HG03520 (cell line): Measurements from ENCODE around the gene CRELD1.
A peak's percentile ranks its signal among the peaks of the same experiment; 100 is the strongest.

Experiments
- ATAC-seq: cut with Tn5 transposase; IDR thresholded peaks from one replicate; pipeline ENCODE4 v1.9.1; 2021; ENCODE audit warnings: mild to moderate bottlenecking, moderate library complexity; ENCODE audit not compliant: unreplicated experiment

CRELD1 gene

DNA sequence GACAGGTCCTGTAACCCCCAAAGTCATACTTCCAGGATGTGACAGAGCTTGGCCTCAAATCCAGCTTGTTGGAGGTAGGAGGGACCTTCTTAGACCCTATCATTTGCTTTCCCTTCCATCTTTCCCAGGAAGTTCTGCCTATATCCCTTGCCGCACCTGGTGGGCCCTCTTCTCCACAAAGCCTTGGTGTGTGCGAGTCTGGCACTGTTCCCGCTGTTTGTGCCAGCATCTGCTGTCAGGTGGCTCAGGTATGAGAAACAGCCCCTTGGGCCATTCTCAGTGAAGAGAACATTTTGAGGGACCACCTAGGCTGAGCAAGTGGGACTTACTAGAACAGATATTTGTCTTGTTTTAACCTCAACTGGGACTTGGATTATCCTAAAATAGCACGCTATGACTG, 29.7 kb upstream of the CRELD1 start:
- no peak for ATAC-seq

DNA sequence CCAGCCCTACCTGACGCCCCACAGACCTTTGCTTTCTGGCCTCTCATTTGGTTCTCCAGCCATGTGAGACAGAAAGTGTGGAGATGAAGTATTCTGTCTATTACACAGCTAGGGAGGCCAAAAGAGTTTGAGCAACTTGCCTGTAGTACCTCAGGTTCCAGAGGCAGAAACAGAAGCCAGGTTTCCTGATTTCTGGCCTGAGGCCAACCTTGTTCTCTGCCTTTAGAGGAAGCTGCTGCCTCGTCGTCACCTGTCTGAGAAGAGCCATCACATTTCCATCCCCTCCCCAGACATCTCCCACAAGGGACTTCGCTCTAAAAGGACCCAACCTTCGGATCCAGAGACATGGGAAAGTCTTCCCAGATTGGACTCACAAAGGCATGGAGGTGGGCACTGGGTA, 27.2 kb upstream of the CRELD1 start:
- no peak for ATAC-seq

DNA sequence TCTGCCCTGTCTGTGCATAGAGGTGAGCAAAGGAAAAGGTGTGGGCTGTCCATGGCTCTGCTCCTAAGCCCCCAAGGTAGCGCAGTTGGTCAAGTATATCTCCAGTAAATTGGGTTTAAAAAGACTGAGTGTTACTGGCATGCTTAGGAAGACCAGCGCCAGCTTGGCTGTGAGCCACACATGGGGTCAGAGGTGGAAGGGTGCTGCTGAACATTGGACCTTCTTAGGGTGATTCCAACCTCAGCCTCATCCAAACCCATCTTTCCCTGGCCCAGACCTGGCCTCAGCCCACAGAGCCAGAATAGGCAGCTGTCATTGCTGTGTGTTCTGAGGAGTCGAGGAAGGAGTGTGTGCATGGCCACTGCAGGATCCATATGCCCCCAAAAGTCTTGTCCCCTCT, 25.3 kb upstream of the CRELD1 start:
- ATAC-seq: no peak

DNA sequence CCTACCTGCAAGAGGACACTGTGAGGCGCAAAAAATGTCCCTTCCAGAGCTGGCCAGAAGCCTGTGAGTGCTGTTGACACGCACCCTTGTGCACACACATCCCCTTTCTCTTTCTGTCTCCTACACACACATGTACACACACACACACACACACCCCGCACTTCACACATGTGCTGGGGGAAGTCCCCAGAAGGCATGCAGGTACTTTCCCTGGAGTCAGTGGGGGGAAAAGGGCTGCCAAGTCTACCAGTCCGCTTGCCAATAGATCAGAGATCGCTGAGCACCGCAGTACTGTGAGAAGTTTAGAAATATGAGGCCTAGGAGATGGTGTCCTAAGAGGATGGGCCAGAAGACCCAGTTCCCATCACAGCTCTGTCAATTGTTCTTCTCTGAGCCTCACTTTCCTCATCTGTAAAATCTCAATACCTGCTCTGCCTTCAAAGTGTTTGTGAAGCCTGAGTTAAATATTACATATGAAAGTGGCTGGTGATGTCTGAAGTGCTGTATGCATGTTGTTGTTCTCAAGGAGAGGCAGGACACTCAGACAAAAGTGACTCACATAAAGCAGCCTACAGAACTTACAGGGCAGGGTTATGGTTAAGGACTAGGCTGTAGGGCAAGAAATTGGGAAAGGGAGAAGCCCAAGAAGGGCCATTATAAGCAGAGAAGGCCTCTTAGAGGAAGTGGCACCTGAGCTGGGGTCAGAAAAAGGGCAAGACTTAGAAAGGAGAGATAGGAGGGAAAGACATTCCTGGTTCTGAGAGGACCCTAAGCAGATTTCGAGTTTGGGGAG, 24.2 kb upstream of the CRELD1 start:
- no peak for ATAC-seq

DNA sequence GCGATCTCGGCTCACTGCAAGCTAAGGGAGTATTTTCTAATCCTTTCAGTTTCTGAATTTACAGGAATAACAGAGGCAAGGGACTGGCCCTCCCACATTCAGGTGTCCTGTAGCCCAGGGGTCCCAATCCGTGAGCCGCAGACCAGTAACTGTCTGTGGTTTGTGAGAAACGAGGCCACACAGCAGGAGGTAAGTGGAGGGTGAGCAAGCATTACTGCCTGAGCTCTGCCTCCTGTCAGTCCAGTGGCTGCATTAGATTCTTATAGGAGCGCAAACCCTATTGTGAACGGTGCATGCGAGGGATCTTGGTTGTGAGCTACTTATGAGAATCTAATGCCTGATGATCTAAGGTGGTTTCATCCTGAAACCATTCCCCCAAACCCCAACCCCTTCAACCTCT, 21.8 kb upstream of the CRELD1 start:
- no peak for ATAC-seq

DNA sequence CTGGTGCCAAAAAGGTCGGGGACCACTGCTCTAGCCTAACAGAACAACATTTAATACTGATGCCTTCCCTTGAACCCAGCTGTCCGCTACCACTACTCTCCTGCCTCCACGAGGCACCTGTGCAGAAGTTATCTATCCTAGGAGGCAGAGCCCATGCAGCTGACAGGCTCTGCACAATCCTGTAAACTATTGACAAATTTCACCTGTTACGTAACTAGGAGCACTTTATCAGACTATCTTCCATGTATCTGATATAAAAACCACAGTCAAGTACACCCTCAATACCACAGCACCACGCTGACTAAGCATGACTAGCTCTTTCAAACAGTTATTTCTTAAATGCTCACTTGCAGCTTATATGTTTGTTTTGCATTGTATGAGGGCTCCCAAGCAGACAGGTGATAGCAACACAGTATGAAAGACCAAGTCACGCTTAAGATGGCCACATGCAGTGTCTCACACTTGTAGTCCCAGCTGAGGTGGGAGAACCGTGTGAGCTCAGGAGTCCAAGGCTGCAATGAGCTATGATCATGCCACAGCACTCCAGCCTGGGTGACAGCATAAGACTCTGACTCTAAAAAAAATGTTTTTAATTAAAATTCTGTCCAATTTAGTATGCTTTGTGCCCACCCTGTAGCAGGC, 21.2 kb upstream of the CRELD1 start:
- ATAC-seq: no peak

DNA sequence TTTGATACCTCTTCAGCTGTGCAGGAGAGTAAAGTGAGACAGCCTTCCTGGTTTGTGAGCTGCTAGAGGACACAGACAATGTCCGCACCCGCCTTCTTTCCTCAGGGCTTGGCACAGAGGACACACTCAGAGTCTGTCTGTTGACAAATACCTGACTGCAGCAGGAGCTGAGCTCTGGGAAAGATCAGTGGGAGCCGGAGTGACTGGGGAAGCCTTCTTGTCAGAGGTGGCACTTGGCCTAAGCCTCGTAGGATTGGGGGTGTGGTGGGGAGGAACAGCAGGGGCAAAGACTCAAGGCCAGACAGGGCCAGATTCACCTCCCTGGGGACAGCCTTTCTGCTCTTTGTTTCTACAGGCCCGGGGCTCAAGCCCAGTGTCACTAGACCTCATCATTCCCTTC, 20.0 kb upstream of the CRELD1 start:
- no peak for ATAC-seq

DNA sequence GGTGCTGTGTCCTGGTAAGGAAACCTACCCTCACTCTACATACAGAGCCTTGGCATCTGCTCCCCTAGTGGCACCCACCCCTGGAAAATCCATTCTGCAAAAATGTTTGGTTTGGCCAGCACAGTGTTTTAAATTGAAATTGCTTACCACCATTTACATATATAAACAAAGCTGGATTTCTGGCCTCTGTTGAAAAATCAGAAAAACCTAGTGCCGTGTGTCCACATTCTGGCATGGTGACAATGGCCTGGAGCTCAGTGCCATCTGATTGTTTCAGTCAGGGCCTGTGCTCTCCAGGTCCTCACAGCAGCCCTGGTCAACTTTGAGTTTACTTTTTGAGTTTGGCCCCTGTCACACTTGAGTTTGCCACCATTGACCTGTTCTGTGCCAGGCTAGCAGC, 19.6 kb upstream of the CRELD1 start:
- no peak for ATAC-seq

DNA sequence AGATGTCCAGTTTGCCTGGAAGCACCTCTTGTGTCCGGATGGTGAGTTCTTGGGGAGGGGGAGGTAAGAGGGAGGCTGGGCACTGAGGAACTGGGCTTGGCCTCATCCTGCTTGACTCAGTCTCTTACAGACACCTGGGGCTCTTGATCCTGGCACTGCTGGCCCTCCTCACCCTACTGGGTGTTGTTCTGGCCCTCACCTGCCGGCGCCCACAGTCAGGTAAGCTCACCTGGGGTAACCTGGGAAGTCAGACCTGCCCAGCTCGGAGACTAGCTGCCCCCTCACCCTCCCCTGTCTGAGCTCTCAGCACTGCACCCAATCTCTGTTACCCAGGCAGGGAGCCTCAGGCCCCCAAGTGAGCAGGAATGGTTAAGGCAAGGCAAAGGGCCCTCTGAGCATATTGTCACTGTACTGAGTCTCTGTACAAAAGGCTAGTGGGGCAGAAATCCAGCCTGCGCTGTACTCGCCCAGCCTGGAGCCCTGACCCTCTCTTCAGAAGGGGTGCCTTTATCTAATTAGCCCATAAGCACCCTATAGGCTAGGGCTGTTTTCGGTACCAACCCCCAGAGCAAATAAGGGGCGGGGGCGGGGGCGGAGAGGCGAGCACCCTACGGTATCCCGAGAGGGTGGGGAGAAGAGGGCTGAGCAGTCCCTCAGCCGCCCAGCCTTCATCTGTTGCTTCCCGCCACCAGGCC, 18.9 kb upstream of the CRELD1 start:
- no peak for ATAC-seq

DNA sequence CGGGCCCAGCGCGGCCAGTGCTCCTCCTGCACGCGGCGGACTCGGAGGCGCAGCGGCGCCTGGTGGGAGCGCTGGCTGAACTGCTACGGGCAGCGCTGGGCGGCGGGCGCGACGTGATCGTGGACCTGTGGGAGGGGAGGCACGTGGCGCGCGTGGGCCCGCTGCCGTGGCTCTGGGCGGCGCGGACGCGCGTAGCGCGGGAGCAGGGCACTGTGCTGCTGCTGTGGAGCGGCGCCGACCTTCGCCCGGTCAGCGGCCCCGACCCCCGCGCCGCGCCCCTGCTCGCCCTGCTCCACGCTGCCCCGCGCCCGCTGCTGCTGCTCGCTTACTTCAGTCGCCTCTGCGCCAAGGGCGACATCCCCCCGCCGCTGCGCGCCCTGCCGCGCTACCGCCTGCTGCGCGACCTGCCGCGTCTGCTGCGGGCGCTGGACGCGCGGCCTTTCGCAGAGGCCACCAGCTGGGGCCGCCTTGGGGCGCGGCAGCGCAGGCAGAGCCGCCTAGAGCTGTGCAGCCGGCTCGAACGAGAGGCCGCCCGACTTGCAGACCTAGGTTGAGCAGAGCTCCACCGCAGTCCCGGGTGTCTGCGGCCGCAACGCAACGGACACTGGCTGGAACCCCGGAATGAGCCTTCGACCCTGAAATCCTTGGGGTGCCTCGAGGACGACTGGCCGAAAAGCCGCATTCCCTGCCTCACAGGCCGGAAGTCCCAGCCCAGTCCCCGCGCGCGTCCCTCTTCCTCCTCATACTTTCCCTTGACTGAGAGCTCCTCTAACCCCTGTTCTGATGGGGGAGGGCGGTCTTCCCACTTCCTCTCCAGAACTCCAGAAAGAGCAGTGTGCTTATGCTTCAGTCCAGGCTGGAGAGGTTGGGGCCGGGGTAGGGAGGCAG, 18.1 kb upstream of the CRELD1 start:
- no peak for ATAC-seq

DNA sequence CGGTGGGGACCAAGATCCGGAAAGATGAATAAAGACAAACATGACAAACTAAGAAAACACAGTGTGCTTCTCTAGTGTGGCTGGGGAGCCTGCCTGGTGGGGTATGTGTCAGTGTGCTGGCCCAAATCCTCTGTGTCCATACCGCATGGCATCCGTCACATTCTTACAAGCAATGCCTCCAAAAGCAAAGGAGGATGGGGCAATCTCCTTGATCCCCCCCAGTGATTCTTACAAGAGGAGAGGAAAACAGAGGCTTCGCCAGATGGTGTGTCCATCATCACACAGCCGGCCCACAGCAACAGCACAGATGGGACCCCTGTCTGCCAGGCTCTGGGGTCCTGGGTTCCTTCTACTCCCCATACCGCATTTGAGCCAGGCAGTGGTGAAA, 17.3 kb upstream of the CRELD1 start:
- ATAC-seq: no peak

DNA sequence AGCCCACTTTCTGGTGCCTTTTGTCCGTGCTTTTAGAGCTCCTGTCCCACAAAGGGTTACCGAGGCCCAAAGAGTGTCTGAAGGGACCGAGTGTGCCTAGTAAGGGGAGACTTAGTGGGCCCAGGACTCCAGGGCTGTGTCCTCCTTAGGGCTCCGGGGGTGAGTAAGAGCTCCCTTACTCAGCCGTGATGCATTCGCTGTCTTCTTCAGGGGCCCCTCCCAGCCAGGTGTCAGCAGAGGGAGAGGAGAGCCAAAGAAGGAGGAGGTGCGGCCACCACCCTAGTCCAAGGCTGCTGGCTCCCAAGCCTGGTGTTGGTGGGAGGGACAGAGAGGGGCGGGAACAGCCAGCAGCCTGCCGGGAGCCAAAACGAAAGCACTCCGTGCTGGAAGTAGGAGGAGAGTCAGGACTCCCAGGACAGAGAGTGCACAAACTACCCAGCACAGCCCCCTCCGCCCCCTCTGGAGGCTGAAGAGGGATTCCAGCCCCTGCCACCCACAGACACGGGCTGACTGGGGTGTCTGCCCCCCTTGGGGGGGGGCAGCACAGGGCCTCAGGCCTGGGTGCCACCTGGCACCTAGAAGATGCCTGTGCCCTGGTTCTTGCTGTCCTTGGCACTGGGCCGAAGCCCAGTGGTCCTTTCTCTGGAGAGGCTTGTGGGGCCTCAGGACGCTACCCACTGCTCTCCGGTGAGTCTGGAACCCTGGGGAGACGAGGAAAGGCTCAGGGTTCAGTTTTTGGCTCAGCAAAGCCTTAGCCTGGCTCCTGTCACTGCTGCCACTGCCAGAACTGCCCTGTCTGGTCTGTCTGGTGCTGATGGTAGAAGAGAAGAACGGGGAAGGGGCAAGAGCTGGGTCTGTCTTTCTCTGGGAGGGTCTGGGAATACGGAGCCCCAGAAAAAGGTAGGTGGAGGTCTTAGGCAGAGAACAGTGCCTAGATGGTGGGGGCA, 16.6 kb upstream of the CRELD1 start, which contains the start of gene IL17RC:
IL17RC (plus strand) TSS at position 365 of the 947 bp plus-strand sequence; CDS start at position 583, 218 bp downstream.
- ATAC-seq: no peak

DNA sequence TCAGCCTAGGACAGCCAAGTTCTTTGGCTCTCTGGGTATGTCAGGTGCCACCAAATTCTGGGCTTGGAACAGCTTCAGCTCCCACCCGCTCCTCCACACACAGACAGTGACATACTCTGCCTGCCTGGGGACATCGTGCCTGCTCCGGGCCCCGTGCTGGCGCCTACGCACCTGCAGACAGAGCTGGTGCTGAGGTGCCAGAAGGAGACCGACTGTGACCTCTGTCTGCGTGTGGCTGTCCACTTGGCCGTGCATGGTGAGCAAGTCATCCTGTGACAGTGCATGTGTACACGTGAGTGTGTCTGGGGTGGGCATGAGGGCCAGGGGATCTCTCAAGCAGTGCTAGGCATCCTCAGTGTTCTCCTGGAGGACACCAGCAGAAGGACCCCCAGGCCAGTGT, 15.8 kb upstream of the CRELD1 start:
- ATAC-seq: no peak

DNA sequence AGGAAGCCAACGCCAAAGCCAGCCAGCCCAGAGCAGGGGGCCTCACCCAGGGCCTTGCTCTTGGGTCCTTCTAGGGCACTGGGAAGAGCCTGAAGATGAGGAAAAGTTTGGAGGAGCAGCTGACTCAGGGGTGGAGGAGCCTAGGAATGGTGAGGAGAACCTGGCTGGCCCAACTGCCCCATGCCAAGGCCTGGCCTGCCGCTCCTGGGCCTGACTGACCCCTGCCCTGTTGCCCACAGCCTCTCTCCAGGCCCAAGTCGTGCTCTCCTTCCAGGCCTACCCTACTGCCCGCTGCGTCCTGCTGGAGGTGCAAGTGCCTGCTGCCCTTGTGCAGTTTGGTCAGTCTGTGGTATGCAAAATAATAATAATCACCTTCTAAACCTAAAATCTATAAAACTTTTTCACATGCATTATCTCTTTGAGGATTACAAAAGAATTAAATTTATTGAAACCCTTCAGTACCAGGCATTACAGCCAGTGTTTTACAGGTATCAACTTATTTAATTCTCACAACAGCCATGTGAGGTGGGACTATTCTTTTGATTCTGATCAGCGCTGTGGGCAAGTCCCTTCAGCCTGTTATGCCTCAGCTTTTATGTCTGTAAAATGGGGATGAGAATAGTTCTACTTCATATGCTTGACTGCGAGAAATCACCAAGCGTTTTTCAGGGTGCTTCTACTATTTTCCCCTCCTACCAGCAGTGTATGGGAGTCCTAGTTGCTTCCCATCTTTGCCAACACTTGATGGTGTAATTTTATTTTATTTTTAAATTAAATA, 15.2 kb upstream of the CRELD1 start:
- ATAC-seq: no peak

DNA sequence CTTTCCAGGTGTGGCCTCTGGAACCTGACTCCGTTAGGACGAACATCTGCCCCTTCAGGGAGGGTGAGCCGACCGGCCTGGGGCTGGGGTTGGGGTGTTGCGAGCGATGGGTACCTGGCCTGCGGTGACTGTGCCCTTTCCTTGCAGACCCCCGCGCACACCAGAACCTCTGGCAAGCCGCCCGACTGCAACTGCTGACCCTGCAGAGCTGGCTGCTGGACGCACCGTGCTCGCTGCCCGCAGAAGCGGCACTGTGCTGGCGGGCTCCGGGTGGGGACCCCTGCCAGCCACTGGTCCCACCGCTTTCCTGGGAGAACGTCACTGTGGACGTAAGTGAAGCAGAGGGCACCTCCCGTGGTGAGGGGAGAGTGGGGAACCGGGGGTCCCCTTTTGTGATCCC, 5.5 kb upstream of the CRELD1 start:
- ATAC-seq: no peak

DNA sequence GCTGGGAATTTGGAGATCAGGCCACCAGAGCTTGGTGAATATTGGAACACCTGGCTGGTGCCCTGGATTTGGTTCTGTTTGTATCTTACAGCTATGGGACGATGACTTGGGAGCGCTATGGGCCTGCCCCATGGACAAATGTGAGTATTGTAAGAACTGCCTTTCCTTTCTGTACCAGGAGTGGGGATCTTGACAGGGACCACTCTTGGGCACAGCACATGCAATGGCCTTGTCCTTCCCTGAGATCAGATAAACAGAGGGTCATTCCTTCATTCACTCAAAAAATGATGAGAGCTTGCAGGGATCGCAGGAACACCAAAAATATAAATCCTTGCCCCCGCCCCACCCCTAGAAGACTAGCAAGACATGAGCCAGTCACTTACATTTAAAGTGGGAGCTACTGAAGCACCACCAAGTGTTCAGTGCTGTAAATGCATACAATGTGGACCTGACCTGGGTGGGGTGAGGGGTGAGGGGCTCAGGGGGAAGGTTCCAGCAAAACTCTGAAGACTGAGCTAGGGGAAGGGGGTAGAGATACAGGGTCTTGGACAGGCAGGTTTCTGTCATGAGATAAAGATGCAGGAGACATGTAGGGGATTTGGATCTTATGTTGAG, 2.7 kb upstream of the CRELD1 start:
- no peak for ATAC-seq

DNA sequence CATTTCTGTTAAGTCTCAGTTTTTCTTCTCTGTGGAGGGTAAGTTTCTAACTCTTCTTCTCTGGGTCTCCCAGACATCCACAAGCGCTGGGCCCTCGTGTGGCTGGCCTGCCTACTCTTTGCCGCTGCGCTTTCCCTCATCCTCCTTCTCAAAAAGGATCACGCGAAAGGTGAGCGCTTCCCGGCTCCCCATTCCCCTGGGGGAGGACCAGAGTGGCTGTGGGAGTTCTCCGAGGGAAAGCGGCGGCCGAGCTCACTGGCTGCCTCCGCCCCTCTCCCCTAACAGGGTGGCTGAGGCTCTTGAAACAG, 1.1 kb upstream of the CRELD1 start:
- ATAC-seq: no peak

DNA sequence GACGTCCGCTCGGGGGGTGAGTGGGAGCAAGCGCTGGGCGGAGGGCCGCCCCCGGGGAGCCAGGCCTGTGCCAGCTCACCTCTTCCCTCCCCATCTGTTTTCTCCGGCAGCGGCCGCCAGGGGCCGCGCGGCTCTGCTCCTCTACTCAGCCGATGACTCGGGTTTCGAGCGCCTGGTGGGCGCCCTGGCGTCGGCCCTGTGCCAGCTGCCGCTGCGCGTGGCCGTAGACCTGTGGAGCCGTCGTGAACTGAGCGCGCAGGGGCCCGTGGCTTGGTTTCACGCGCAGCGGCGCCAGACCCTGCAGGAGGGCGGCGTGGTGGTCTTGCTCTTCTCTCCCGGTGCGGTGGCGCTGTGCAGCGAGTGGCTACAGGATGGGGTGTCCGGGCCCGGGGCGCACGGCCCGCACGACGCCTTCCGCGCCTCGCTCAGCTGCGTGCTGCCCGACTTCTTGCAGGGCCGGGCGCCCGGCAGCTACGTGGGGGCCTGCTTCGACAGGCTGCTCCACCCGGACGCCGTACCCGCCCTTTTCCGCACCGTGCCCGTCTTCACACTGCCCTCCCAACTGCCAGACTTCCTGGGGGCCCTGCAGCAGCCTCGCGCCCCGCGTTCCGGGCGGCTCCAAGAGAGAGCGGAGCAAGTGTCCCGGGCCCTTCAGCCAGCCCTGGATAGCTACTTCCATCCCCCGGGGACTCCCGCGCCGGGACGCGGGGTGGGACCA, 632 bp upstream of the CRELD1 start:
- peak; percentile 67 for ATAC-seq
